Renal cortex interstitium (tissue), 11 donors: Measurements from ENCODE around the gene HS3ST2. TPM values are rescaled to one million over a fixed set of nuclear protein-coding genes. Genes with fewer than 3 reads are reported as not detected.

ENCODE experiments used
- DNase-seq, 11 donors: peaks; one replicate each; pipeline ENCODE4 v3.0.0-alpha.2; 2013; ENCODE audit warnings: low read depth in 9 of 11, low spot score in 4 of 11; ENCODE audit errors: extremely low read depth in 1 of 11
- polyA plus RNA-seq, 3 donors: library from polyadenylated mRNA; unstranded; fragments of 120-200 nt; gene quantifications; one replicate each; pipeline ENCODE4 v1.2.1, GENCODE V29; 2013; ENCODE audit not compliant: insufficient read length in 3 of 3

The HS3ST2 gene
- polyA plus RNA-seq, 3 donors, result 0.14 to 0.27 (median 0.20) TPM

DNA sequence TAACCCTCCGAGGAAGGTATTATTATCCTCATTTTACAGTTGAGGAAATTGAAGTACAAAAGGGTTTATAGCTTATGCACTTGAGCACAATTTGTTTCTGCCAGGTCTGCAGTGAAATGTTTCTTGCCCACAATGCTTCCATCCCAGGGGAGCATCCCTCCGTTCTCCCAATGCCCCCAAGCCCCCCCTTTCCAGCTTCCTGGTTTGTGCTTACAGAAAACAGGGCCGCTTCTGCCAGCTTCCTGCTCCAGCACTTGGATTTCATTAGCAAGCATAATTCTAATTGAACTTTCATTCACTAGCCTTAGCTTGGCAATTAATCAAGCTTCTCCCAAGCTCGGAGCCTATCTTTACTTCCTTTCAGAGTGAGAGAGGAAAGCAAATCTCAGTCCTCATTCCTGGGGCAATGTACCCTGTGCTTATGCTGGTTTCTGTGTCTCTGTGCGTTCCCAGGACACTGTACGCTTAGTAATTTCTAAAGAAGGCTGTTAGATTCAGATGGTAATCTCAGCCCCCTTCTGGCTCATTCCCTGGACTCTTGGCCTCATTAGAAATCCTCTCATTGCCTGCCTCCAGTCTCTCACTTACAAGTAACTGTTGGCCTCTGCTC is 141.6 kb downstream of the HS3ST2 start:
- DNase-seq, result no peak

DNA sequence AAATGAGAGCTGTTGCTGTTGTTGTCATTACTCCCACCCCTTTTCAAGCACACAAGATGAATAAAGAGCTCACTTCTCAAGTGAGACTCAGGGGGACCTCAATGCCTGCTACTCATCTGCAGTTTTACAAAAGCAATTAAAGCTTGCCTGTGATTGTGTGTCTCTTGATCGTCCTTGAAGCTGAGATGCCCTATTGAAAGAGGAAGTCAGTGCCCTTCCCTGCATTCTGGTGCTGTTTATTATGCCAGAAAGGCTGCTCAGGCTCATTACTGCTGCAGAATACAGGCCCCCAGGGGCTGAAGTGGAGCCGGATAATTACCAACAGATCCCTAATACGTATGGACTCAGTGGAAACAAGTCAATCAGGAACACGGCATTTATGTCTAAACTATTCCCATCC is 147.2 kb downstream of the HS3ST2 start:
- no peak for DNase-seq

DNA sequence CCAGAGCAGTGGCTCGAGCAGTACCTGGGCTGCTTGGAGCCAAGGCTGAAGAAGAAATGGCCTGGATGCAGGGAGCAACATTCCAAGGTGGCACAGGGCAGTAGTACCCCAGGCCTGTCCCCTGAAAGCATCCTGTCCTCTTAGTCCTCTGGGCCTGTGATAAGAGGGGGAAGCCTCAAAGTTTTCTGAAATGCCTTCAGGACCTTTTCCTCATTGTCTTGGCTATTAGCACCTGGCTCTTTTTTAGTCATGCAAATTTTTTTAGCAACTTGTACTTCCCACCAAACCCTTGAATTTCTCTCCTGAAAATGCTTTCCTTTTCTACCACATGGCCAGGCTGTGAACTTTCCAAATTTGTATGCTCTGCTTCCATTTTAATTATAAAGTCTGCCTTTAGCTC is 148.9 kb downstream of the HS3ST2 start:
- no peak for DNase-seq
